ENCODE data around the gene GSTA3. TPM values are rescaled to one million over a fixed set of nuclear protein-coding genes. Genes with fewer than 3 reads are reported as not detected.
"Not testable (repeated sequence)": the region's sequence is repeated elsewhere in the genome, so short reads cannot be mapped to it uniquely, and the experiment has no call there.

The GSTA3 gene
- not detected for polyA plus RNA-seq (2013, experiment 1 of 2; ENCODE audit: insufficient read length)
- not detected for polyA plus RNA-seq (2013, experiment 2 of 2; ENCODE audit: insufficient read length)

- DNase-seq = peak; percentile 9
Observed at GRCh38 chr6:52909531-52909930, at the start of gene GSTA3. TSS of gene GSTA3 (minus strand) at chr6:52909698. CDS start at chr6:52905834, 3,864 bp downstream.

GRCh38 chr6:52958546-52959255 lies 49.2 kb upstream of the GSTA3 start:
- DNase-seq = no peak

GRCh38 chr6:52955871-52956270 lies 46.4 kb upstream of the GSTA3 start:
- DNase-seq = no peak

GRCh38 chr6:52953911-52954839 lies 44.7 kb upstream of the GSTA3 start:
- no peak for DNase-seq

GRCh38 chr6:52946306-52946705 lies 36.8 kb upstream of the GSTA3 start:
- no peak for DNase-seq

- not testable (repeated sequence) for DNase-seq
Observed at GRCh38 chr6:52942821-52943220, 33.3 kb upstream of the GSTA3 start.

- no peak for DNase-seq
Observed at GRCh38 chr6:52942221-52942620, 32.7 kb upstream of the GSTA3 start.

- DNase-seq = peak; percentile 26
Observed at GRCh38 chr6:52937908-52938307, 28.4 kb upstream of the GSTA3 start.

- DNase-seq = no peak
Observed at GRCh38 chr6:52933778-52934177, 24.3 kb upstream of the GSTA3 start.

GRCh38 chr6:52931351-52931750 lies 21.9 kb upstream of the GSTA3 start:
- DNase-seq = no peak

GRCh38 chr6:52929321-52930164 lies 20.0 kb upstream of the GSTA3 start:
- DNase-seq = peak; percentile 95

- no peak for DNase-seq
Observed at GRCh38 chr6:52927451-52927850, 18.0 kb upstream of the GSTA3 start.

GRCh38 chr6:52925919-52926792 lies 16.7 kb upstream of the GSTA3 start:
- DNase-seq = no peak

- no peak for DNase-seq
Observed at GRCh38 chr6:52925042-52925441, 15.5 kb upstream of the GSTA3 start.

GRCh38 chr6:52923689-52924088 lies 14.2 kb upstream of the GSTA3 start:
- not testable (repeated sequence) for DNase-seq

- no peak for DNase-seq
Observed at GRCh38 chr6:52922161-52922560, 12.7 kb upstream of the GSTA3 start.

- DNase-seq = no peak
Observed at GRCh38 chr6:52921743-52922142, 12.2 kb upstream of the GSTA3 start.

GRCh38 chr6:52919511-52919910 lies 10.0 kb upstream of the GSTA3 start:
- not testable (repeated sequence) for DNase-seq

- not testable (repeated sequence) for DNase-seq
Observed at GRCh38 chr6:52918771-52919170, 9.3 kb upstream of the GSTA3 start.

GRCh38 chr6:52918027-52918686 lies 8.7 kb upstream of the GSTA3 start:
- DNase-seq = peak; percentile 62

GRCh38 chr6:52914516-52914915 lies 5.0 kb upstream of the GSTA3 start:
- no peak for DNase-seq

Data from fibroblast of skin of back (primary cell).